ENCODE measurements around the gene MZF1.

DNA sequence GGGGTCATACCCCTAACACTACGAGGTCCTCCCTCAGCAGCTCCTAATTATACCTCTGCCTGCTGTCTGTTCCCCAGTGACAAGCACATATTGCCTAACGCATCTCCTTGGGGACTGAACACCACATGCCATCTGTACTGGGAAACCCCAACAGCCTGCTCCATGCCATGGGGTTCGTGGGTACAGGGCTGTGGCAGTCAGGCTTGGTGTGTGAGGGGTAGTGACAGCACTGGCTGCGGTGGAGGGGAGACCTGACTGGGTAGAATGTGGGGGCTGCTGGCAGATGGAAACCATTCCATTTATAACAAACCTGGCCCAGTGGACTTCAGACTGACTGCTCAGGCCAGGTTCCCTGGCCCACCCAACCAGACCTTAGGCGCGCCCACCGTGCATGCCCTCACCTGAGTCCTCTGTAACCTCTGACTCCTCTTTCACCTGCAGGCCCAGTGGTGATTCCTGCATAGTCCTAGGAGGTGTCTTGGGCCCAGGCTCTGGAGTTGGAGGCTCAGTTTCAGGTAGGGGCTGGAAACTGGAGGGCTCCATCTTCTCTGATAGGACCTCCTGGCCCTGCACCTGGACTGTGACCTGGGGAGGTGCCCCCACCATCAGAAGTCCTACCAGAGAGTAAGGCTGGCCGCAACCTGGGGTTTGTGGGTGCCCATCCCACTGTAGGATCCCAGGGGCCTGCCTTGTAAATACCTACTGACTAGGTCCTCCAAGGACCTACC is 3.0 kb downstream of the MZF1 start:
- TF ChIP-seq CTCF (IDR thresholded peaks at IDR 0.05; ENCODE audit: insufficient read depth, low read depth, low read length) = no peak
- TF ChIP-seq EZH2 (IDR thresholded peaks at IDR 0.05; ENCODE audit: insufficient read depth, low read length) = no peak
